OCI-M2 (cell line): ENCODE data around the gene AARS2.

Source experiments
- DNase-seq: peaks from one replicate; lab custom pipeline; 2025; ENCODE audit not compliant: unreplicated experiment; lab: John Stamatoyannopoulos, UW

The AARS2 gene

DNA sequence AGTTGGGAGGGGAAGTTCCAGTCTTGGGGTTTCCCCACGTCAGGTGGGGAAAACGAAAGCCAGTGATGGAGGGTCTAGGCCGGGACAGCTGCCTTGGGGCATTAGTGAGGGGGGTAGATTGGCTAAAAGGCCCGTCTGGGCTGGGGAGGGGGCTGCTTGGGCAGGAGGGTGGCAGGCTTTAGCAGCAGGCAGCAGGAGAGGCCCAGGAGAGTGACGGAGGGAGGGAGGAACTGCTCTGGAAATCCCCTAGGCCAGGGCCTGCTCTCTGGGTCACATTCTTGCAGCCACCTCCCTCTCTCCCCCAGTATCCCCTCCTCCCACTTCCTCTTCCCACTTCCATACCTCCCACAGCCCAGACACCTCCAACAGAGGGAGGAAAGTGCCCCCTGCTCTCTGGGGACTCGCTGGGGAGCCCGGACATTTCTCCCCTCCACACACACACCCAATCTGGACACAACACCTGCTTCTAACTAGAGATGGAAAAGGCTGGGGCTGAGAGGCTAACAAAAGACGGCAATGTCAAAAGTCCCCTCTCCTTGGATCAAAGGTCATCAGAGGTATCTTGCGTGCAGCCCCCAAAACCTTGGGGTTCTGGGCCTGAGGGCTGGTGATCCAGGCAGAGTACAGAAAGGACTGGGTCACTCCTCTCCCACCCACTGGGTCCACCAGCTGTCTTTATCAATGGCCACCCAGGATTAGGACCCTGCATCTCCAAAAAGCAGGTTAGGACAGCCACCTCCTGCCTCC is 49.6 kb downstream of the AARS2 start:
- no peak for DNase-seq

DNA sequence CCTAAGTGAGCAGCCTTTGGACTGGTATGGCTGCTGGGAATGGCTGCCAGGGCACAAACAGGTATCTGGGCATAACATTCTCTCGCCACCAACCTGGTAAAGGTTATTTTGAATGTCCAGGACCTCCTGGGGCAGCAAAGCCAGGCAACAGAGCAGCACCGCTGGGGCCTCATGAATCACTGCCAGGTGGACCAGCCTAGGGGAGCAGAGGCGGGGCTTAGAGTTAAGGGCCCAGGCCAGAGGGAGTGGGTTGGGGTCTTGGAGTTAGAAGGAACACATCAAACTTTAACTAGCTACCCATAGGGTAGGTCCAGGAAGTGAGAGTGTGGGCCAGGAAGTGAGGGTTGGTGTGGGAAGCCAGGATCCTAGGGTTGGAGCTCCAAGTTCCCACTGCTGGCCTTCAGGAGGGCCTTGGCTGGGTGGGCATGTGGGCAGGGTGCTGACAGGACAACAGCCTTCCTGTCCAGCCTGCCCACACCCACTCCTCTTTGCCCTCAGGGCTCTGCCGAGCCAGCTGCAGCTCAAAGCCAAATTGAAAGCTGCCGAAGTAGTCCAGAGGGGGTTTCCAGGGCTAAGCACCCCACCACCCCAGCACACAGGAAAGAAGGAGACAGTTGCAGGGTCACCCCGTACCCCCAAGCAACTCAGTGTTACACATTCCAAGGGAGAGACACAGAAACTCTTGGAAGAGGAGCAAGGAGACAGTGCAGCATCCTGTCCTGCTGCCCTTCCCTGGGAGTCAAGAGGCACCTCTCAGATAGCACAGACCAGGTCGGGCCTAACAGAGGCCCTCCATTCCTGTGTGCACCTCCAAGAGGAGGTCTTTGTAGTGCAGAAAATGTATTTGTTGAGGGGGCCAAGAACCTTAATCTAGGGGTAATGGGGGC is 50.4 kb downstream of the AARS2 start:
- no peak for DNase-seq

GRCh38 chr6:44261581-44261980 is 51.6 kb downstream of the AARS2 start:
- DNase-seq = no peak

DNA sequence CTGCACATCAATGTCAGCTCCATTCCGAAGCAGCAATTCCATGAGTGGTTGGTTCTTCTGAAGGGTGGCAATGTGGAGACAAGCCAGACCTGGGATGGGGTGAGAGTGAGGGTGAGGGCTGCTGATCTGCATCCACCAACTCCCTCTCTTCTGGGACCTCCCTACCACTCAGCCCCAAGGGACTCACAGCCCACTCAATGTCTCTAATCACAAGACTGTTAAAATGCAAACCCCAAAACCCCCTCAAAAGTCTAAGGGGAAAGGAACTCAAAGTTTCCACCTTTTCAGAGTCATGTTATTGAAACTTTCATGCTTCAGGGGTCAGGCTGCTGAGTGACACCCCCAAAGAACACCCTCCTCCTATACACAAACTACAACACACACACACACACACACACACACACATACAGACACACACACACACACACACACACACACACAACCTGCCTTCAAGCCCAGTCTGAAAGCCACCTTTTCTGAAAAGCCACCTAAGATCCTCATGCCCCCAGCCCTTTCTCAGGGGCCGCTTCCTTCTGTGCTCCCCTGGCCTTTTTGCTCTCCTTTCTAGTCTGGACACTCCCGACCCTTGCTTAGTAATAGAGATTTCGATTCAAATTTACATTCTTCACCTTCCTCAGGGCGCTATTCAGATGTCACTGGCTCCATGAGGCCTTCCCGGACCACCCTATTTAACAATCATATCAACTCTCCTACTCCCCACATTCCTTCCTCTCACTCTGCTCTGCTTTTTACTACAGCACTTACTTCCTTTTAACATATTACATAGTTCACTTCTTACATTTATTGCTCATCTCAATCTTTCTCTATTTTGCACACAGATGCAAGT is 52.5 kb downstream of the AARS2 start:
- DNase-seq = no peak

DNA sequence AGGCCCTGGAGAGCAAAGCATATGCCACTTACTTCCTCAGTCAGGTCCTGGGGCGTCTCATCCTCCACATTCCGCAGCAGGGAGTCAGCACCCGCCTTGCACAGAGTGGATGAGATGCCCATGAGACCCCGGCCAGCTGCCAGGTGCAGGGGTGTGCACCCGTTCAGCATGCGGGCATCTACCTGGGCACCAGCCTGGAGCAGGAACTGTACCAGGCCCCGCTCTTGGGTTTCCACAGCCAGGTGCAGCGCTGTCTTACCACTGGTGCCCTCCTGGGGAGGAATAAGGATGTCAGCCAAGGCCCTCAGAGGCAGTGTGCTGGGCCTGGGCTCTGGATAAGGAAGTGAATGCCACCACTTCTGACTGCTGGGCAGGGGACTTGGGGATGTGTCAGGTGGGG is 53.1 kb downstream of the AARS2 start:
- DNase-seq = no peak

DNA sequence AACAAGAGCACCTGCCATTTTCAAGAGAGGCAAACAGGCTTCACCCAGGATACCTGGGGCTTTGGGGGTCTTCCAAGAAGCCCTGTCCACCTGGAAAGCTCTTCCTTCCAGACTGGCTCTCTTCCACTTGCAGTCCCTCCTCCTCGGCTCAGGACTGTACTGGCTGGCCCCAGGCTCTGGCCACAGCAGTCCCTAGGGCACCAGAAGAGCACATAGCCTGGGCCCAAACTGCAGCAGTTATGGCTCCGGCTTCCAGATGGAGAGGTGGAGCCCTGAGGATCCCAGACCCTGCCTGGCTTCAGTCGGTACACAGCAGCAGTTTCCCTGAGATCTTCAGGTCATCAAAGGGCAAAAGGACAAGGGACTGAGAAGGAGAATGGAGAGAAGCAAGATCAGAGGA is 54.2 kb downstream of the AARS2 start:
- DNase-seq = no peak

- no peak for DNase-seq
These were observed 54.8 kb downstream of the AARS2 start for GRCh38 chr6:44258325-44258863.

- DNase-seq = no peak
These were observed 55.3 kb downstream of the AARS2 start for GRCh38 chr6:44257753-44258324.

DNA sequence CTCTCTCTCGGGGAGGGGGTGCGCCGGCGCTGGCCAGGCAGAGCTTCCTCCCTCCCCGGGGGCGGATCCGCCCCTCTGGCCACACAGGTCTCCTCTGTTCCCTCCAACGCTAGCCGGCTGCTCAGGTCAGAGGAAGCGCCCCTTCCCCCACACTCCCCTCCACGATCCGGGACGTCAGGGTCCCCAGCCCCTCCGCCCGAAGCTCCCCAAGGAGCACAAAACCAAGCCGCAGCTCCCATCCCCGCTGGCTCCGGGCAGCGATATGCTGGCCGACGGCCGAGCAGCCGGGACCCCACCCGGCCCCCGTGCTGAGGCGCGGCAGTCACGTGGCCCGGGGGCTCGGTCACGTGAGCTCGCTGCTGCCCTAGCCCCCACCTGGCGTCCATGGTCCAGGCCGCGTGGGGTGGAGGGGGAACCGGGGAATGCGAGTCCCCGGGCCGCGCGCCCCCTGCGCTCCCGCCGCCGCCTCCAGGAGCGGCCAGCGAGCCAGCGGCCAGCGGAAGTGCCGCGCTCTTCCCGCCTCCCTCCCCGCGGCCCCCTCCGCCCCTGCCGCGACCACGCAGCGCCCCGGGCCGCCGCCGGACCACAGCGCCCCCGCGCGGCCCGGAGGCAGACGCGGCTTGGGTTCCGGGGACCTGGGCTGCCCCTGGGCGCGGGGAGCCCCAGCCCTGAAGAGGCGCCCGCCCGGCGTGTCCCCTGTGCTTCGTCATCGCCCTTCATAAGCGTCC is 56.0 kb downstream of the AARS2 start, which contains the start of gene SLC35B2:
TSS of gene SLC35B2 (minus strand) at position 504 of the 728 bp plus-strand sequence. CDS start at position 386, 118 bp downstream.
- no peak for DNase-seq

- DNase-seq = no peak
These were observed 56.4 kb downstream of the AARS2 start for GRCh38 chr6:44256775-44257024.

DNA sequence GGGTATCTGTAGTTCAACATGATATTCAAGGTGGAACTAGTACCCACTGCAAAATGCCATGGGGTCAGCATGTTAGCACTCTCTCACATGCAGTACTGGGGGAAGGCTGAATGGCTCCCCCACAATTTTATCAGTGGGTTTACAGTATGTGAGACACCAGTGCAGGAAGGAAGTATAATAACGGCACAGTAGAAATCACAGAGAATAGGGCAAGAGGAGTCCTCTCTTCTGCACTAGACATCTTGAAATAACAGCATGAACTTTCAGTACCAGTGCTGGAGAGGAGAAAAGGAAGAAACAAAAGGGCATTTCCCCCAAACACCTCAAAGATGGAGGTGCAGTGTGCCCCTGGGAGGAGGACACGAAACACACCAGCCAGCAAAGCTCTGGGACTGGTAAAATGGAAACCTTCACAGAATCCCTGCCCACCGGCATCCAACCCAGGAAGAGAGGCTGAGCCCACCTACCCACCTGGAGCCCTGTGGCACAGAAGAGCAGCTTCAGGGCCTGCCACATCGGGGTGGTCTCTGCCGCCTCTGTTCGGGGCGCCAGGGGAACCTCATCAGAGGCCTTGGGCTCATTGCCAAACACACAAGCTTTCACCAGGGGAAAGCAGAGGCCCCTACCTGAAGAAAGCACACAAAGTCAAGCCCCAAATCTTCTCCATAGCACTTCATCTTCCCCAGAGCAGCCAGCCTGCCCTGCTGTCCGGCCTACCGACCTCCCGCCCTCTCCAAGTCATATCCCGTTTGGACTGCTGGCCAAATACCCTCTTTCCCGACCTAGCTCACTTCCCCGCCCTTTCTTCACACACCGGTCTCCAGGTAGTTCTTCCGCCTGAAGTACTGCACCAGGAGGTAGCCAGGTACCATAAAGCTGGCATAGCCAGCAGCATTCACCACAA is 57.0 kb downstream of the AARS2 start:
- no peak for DNase-seq

GRCh38 chr6:44255105-44255808 is 57.9 kb downstream of the AARS2 start:
- DNase-seq = no peak

GRCh38 chr6:44254191-44255104 is 58.7 kb downstream of the AARS2 start:
- no peak for DNase-seq

DNA sequence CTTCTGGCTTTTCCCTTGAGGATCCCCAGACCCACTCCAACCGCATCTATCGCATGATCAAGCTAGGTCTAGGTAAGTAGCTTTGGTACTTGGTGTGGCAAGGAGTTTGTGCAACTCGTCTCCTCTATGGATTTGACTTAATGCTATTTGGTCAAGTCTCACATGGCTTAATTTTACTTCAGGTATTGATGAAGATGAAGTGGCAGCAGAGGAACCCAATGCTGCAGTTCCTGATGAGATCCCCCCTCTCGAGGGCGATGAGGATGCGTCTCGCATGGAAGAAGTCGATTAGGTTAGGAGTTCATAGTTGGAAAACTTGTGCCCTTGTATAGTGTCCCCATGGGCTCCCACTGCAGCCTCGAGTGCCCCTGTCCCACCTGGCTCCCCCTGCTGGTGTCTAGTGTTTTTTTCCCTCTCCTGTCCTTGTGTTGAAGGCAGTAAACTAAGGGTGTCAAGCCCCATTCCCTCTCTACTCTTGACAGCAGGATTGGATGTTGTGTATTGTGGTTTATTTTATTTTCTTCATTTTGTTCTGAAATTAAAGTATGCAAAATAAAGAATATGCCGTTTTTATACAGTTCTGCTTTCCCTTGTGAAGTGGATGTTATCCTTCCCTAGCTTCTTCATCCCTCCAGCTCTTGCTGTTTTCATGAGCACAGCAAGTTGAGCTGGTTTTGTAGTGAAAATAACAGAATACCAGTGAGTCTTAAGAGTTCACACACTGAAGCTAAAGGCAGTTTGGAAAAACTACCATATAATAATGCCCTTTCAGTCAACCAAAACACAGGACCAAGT is 59.6 kb downstream of the AARS2 start:
- no peak for DNase-seq

GRCh38 chr6:44251576-44252524 is 61.3 kb downstream of the AARS2 start:
- no peak for DNase-seq

DNA sequence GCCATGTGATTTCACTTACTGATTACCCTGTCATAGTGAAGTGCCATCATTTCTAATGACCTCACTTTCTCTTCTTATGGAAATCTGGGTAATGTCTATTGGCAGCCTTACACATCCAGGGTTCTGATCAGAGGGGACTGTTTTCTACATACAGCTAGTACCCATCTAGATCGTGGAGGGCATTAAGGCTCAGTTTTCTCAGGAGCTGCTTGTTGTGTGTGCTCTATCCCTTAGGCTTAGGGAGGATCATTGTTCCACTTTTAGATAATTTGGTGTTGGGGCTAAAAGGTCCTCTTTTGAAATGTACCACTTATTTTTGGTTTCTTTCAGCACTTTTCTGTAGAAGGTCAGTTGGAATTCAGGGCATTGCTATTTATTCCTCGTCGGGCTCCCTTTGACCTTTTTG is 62.4 kb downstream of the AARS2 start:
- no peak for DNase-seq
